Trophoblast cell (in vitro differentiated cells and primary cell): ENCODE results near the gene ZMYM2.

ENCODE experiments used
- DNase-seq, 2 donors: peaks; one replicate each; pipeline ENCODE4 v3.0.0-alpha.2; 2016
- H2AFZ ChIP-seq: 2 replicates; pipeline ENCODE4 v1.6.1; 2013; ENCODE audit warnings: low read length, moderate library complexity, mild to moderate bottlenecking; ENCODE audit not compliant: insufficient read depth, poor library complexity
- H2AK5ac ChIP-seq: 2 replicates; pipeline ENCODE4 v1.6.1; 2013; ENCODE audit warnings: mild to moderate bottlenecking, low read length
- H2BK120ac ChIP-seq: 2 replicates; pipeline ENCODE4 v1.6.1; 2013; ENCODE audit warnings: low read length, mild to moderate bottlenecking, moderate library complexity; ENCODE audit not compliant: insufficient read depth, poor library complexity
- H2BK12ac ChIP-seq: 2 replicates; pipeline ENCODE4 v1.6.1; 2013; ENCODE audit warnings: mild to moderate bottlenecking, low read length, moderate library complexity
- H2BK5ac ChIP-seq: 2 replicates; pipeline ENCODE4 v1.6.1; 2013; ENCODE audit warnings: low read length, low read depth, moderate library complexity, mild to moderate bottlenecking; ENCODE audit not compliant: poor library complexity
- H3K14ac ChIP-seq: 2 replicates; pipeline ENCODE4 v1.6.1; 2013; ENCODE audit warnings: mild to moderate bottlenecking, low read length
- H3K18ac ChIP-seq: 2 replicates; pipeline ENCODE4 v1.6.1; 2013; ENCODE audit warnings: mild to moderate bottlenecking, low read length
- H3K23ac ChIP-seq: 2 replicates; pipeline ENCODE4 v1.6.1; 2013; ENCODE audit warnings: low read length
- H3K27ac ChIP-seq: 2 replicates; pipeline ENCODE4 v1.5.1; 2013; ENCODE audit warnings: low read depth, mild to moderate bottlenecking, inconsistent platforms, low read length, moderate library complexity
- H3K27me3 ChIP-seq: 2 replicates; pipeline ENCODE4 v1.6.1; 2013; ENCODE audit warnings: inconsistent platforms, mild to moderate bottlenecking, low read length, moderate library complexity; ENCODE audit not compliant: insufficient read depth
- H3K36me3 ChIP-seq, 2 experiments: 1 replicate in 1 of 2; 2 replicates in 1 of 2; pipeline ENCODE4 v1.6.1; 2013; ENCODE audit warnings: low read length in 2 of 2, mild to moderate bottlenecking in 2 of 2, moderate library complexity in 1 of 2; ENCODE audit not compliant: insufficient read depth in 2 of 2, control insufficient read depth in 1 of 2
- H3K4ac ChIP-seq: 2 replicates; pipeline ENCODE4 v1.6.1; 2013; ENCODE audit warnings: low read depth, mild to moderate bottlenecking, low read length, moderate library complexity
- H3K4me1 ChIP-seq, 2 experiments: 1 replicate in 1 of 2; 2 replicates in 1 of 2; pipeline ENCODE4 v1.6.1; 2013; ENCODE audit warnings: low read length in 2 of 2, mild to moderate bottlenecking in 2 of 2, moderate library complexity in 1 of 2; ENCODE audit not compliant: insufficient read depth in 2 of 2, control insufficient read depth in 1 of 2
- H3K4me2 ChIP-seq: 2 replicates; pipeline ENCODE4 v1.6.1; 2013; ENCODE audit warnings: inconsistent platforms, mild to moderate bottlenecking, low read length, moderate library complexity
- H3K4me3 ChIP-seq: 2 replicates; pipeline ENCODE4 v1.5.1; 2013; ENCODE audit warnings: mild to moderate bottlenecking, low read depth, low read length, inconsistent platforms
- H3K79me1 ChIP-seq: one replicate; pipeline ENCODE4 v1.6.1; 2013; ENCODE audit warnings: low read length
- H3K79me2 ChIP-seq: 2 replicates; pipeline ENCODE4 v1.6.1; 2013; ENCODE audit warnings: low read length, mild to moderate bottlenecking; ENCODE audit not compliant: control insufficient read depth, insufficient read depth, poor library complexity
- H3K9ac ChIP-seq: 2 replicates; pipeline ENCODE4 v1.6.1; 2013; ENCODE audit warnings: mild to moderate bottlenecking, low read length
- H3K9me3 ChIP-seq: 2 replicates; pipeline ENCODE4 v1.6.1; 2013; ENCODE audit warnings: low read depth, mild to moderate bottlenecking, control low read depth, inconsistent platforms, low read length; ENCODE audit not compliant: insufficient read depth
- H4K12ac ChIP-seq: 2 replicates; pipeline ENCODE4 v1.6.1; 2013; ENCODE audit warnings: low read depth, mild to moderate bottlenecking, low read length, moderate library complexity
- H4K8ac ChIP-seq: 2 replicates; pipeline ENCODE4 v1.6.1; 2013; ENCODE audit warnings: low read depth, mild to moderate bottlenecking, low read length, moderate library complexity
- H4K91ac ChIP-seq: one replicate; pipeline ENCODE4 v1.6.1; 2013; ENCODE audit warnings: low read depth, mild to moderate bottlenecking, low read length, moderate library complexity
- WGBS: extraction: QIAGEN DNeasy Blood & Tissue Kit; methylation state at CpG from one replicate; pipeline ENCODE4 v1.1.7; 2013; ENCODE audit warnings: missing lambda C conversion rate; ENCODE audit not compliant: insufficient read length, insufficient coverage; ENCODE audit errors: extremely low coverage; 5-methylcytosine and 5-hydroxymethylcytosine counted together

Gene ZMYM2

DNA sequence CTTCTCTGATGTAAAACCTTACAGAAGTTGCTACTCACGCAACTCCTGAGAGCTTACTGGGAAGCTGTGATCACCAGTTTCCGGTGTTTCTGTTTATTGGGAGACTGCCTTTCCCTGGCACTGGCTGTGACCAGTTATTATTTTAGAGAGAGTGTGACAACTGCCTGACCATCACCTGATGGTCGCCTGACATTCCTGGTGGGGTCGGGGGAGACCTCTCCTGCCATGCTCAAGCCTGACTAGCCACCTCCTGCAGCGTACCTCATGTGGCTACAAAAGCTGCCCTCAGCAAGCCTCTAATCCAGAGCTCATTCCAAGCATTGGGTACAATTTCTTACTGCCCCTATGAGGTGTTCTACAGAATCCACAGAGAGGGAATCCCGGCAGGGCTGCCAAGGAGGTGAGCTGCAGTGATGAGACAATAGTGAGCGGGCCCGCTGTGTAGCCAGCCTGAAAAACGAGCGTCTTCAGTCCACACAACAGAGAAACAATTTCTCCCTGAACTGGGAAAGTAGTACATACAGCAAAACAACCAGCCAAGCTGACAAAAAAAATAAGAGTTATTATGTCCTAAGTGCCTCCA, 173.6 kb downstream of the ZMYM2 start:
- H3K36me3 ChIP-seq = no peaks in the 10 kb centered on the region
- peaks cover 2% of the 10 kb centered on the region for H3K79me2 ChIP-seq
- no peak for DNase-seq
- WGBS = no CpG with 5 or more reads among the region's 10 CpGs
- peaks cover 1% of the 10 kb centered on the region for H3K27me3 ChIP-seq
- H2BK12ac ChIP-seq = no peak overlapping the region
- H2BK5ac ChIP-seq = no peak overlapping the region
- no peak overlapping the region for H3K18ac ChIP-seq
- no peak overlapping the region for H3K14ac ChIP-seq
- no peak overlapping the region for H3K4me3 ChIP-seq
- H4K12ac ChIP-seq = no peak overlapping the region
- H3K4me2 ChIP-seq = no peak overlapping the region
- no peak overlapping the region for H4K8ac ChIP-seq
- no peak overlapping the region for H2AK5ac ChIP-seq
- H3K79me1 ChIP-seq = no peaks in the 10 kb centered on the region
- no peak overlapping the region for H2BK120ac ChIP-seq
- H3K9me3 ChIP-seq = no peaks in the 10 kb centered on the region
- H3K23ac ChIP-seq = no peak overlapping the region
- no peak overlapping the region for H3K9ac ChIP-seq
- H2AFZ ChIP-seq = no peak overlapping the region
- no peak overlapping the region for H3K4ac ChIP-seq
- no peak overlapping the region for H3K27ac ChIP-seq
- H3K4me1 ChIP-seq = peaks cover 2 to 9% of the 10 kb centered on the region in 2 experiments
- no peak overlapping the region for H4K91ac ChIP-seq

DNA sequence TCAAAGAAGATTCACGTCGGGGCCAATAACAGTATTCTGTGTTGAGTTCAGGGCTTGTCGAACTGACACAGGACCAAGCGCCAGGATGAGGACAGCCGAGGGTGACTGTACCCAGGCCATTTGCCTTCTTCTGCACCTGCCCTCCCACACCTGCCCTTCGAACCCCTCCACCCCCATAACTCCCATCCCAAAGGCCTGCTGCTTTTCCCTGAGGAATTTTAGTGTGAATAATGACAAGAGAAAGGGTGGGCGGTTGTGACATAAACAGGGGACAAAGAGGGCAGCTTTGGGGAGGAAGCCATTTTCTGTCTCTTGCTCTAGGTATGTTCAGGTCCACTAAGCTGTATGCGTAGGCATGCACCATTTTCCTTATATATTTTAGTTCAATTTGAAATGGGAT, 176.2 kb downstream of the ZMYM2 start:
- no peak overlapping the region for H4K8ac ChIP-seq
- no peak overlapping the region for H4K91ac ChIP-seq
- no peak overlapping the region for H3K4me3 ChIP-seq
- no peak overlapping the region for H3K9ac ChIP-seq
- no peaks in the 10 kb centered on the region for H3K4me1 ChIP-seq
- no peak overlapping the region for H3K18ac ChIP-seq
- DNase-seq = no peak
- no peaks in the 10 kb centered on the region for H3K79me2 ChIP-seq
- H3K9me3 ChIP-seq = no peaks in the 10 kb centered on the region
- no peak overlapping the region for H2BK5ac ChIP-seq
- WGBS = no CpG with 5 or more reads among the region's 8 CpGs
- no peaks in the 10 kb centered on the region for H3K36me3 ChIP-seq
- no peak overlapping the region for H3K4me2 ChIP-seq
- no peak overlapping the region for H4K12ac ChIP-seq
- no peak overlapping the region for H3K4ac ChIP-seq
- no peak overlapping the region for H2AK5ac ChIP-seq
- no peak overlapping the region for H2BK120ac ChIP-seq
- H3K27me3 ChIP-seq = no peaks in the 10 kb centered on the region
- no peak overlapping the region for H3K27ac ChIP-seq
- H2AFZ ChIP-seq = no peak overlapping the region
- H3K79me1 ChIP-seq = no peaks in the 10 kb centered on the region
- no peak overlapping the region for H3K14ac ChIP-seq
- no peak overlapping the region for H2BK12ac ChIP-seq
- H3K23ac ChIP-seq = no peak overlapping the region

DNA sequence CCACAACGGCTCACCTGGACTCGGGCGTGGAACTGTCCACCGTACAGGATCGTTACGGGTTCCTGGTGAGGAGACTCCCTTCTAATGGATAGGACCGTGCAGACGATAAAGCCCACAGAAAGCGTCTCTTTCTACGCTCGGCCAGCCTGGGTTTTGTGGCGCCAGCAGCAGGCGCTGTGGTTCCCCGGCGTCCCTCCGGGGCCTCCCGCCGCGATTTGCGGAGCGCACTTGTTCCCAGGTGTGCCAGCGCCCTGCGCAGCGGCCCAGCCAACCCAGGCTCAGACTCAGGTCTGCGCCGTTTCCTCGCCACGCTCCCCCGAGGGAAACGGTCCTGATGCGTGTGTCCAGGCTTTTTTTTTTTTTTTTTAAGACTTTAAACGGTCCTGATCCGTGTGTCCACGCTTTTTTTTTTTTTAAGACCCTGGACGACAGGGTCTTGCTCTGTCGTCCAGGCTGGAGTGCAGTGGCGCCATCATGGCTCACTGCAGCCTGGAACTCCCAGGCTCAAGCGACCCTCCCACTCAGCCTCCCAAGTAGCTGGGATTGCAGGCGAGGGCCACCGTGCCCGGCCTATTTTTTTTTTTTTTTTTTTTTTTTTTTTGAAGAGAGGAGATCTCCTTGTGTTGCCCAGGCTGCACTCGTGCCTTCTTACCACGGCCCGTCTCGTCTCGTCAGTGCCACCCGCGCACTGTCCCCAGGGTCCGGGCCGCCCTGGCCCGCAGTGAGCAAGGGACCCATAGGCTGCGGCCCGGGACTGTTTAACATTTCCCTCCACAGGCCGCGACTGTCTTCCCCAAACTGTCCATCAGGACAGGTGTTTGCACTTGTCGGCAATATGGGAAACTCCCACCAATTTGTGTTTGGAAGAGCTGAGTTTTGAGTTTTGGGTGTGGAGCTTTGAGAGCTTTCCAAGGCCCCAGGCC, 178.5 kb downstream of the ZMYM2 start:
- no peaks in the 10 kb centered on the region for H3K9me3 ChIP-seq
- no peaks in the 10 kb centered on the region for H3K79me2 ChIP-seq
- no peaks in the 10 kb centered on the region for H3K27me3 ChIP-seq
- H3K18ac ChIP-seq = no peak overlapping the region
- H2BK5ac ChIP-seq = no peak overlapping the region
- no peak overlapping the region for H3K4ac ChIP-seq
- H3K4me3 ChIP-seq = no peak overlapping the region
- no peak overlapping the region for H2BK120ac ChIP-seq
- no peak overlapping the region for H3K27ac ChIP-seq
- peak in 1 of 2 donors; percentile 55 for DNase-seq
- no peak overlapping the region for H3K9ac ChIP-seq
- H2AK5ac ChIP-seq = no peak overlapping the region
- no peak overlapping the region for H4K91ac ChIP-seq
- no peak overlapping the region for H2BK12ac ChIP-seq
- no peaks in the 10 kb centered on the region for H3K79me1 ChIP-seq
- no peaks in the 10 kb centered on the region for H3K36me3 ChIP-seq
- H3K4me1 ChIP-seq = peaks cover 2% of the 10 kb centered on the region in 2 experiments
- H2AFZ ChIP-seq = no peak overlapping the region
- H4K12ac ChIP-seq = no peak overlapping the region
- peak overlapping the region; percentile 26 for H3K4me2 ChIP-seq
- H4K8ac ChIP-seq = no peak overlapping the region
- H3K14ac ChIP-seq = no peak overlapping the region
- H3K23ac ChIP-seq = no peak overlapping the region
- WGBS = no CpG with 5 or more reads among the region's 56 CpGs

DNA sequence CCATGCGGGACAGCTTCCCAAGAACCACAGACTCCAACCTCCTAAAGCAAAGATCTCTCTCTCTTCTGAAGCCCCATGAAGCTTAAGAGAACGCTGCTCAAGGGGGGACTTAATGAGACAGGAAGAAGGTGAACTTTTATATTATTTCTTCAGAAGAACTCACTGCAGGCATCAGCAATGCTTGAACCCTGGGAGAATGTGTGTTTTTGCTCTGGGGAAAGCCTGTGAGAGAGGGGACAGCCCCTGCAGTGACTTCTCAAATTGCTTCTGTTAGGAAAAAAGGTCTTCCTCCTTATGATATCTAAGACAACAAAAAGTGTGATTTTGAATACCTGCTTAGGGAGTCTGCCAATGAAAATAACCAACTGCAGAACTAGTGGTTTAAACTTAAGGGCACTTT, 179.3 kb downstream of the ZMYM2 start:
- no peaks in the 10 kb centered on the region for H3K36me3 ChIP-seq
- no peak overlapping the region for H2BK12ac ChIP-seq
- H3K4me2 ChIP-seq = no peak overlapping the region
- no peaks in the 10 kb centered on the region for H3K9me3 ChIP-seq
- DNase-seq = no peak
- H2BK120ac ChIP-seq = no peak overlapping the region
- WGBS = no CpG with 5 or more reads among the region's 2 CpGs
- no peak overlapping the region for H3K23ac ChIP-seq
- H2AK5ac ChIP-seq = no peak overlapping the region
- H3K4me1 ChIP-seq = peaks cover 2% of the 10 kb centered on the region in 2 experiments
- H4K12ac ChIP-seq = no peak overlapping the region
- H3K18ac ChIP-seq = no peak overlapping the region
- no peaks in the 10 kb centered on the region for H3K79me1 ChIP-seq
- H3K14ac ChIP-seq = no peak overlapping the region
- H4K8ac ChIP-seq = no peak overlapping the region
- no peak overlapping the region for H3K9ac ChIP-seq
- no peaks in the 10 kb centered on the region for H3K27me3 ChIP-seq
- H2BK5ac ChIP-seq = no peak overlapping the region
- no peaks in the 10 kb centered on the region for H3K79me2 ChIP-seq
- H3K27ac ChIP-seq = no peak overlapping the region
- H2AFZ ChIP-seq = no peak overlapping the region
- H3K4me3 ChIP-seq = no peak overlapping the region
- H4K91ac ChIP-seq = no peak overlapping the region
- no peak overlapping the region for H3K4ac ChIP-seq
